Islet of Langerhans (tissue), 1 donor: ENCODE results near the gene LAMA3.

Source experiments
- FAIRE-seq: peaks from one replicate; lab custom pipeline; 2011; peaks lifted over from hg19 to GRCh38; lab: Jason Lieb, UNC

The LAMA3 gene

GRCh38 chr18:23784832-23785245 lies 95.6 kb downstream of the LAMA3 start:
- FAIRE-seq, result no peak

- no peak for FAIRE-seq
Observed at GRCh38 chr18:23793051-23793450, 103.8 kb downstream of the LAMA3 start.

- FAIRE-seq, result no peak
Observed at GRCh38 chr18:23793985-23794867, 105.0 kb downstream of the LAMA3 start.

- FAIRE-seq, result no peak
Observed at GRCh38 chr18:23798249-23798648, 109.0 kb downstream of the LAMA3 start.

GRCh38 chr18:23798824-23799223 lies 109.6 kb downstream of the LAMA3 start:
- no peak for FAIRE-seq

GRCh38 chr18:23799540-23799939 lies 110.3 kb downstream of the LAMA3 start:
- no peak for FAIRE-seq

- no peak for FAIRE-seq
Observed at GRCh38 chr18:23800902-23801301, 111.6 kb downstream of the LAMA3 start.

- FAIRE-seq, result no peak
Observed at GRCh38 chr18:23802817-23803216, 113.6 kb downstream of the LAMA3 start.

GRCh38 chr18:23803755-23804154 lies 114.5 kb downstream of the LAMA3 start:
- no peak for FAIRE-seq

- FAIRE-seq, result no peak
Observed at GRCh38 chr18:23805898-23806297, 116.6 kb downstream of the LAMA3 start.

- no peak for FAIRE-seq
Observed at GRCh38 chr18:23809415-23809814, 120.2 kb downstream of the LAMA3 start.

- no peak for FAIRE-seq
Observed at GRCh38 chr18:23810396-23810795, 121.1 kb downstream of the LAMA3 start.

GRCh38 chr18:23811176-23811575 lies 121.9 kb downstream of the LAMA3 start:
- no peak for FAIRE-seq

- FAIRE-seq, result peak; percentile 95
Observed at GRCh38 chr18:23812546-23813440, 123.5 kb downstream of the LAMA3 start.

GRCh38 chr18:23814991-23815614 lies 125.8 kb downstream of the LAMA3 start:
- FAIRE-seq, result no peak

- no peak for FAIRE-seq
Observed at GRCh38 chr18:23816021-23816420, 126.8 kb downstream of the LAMA3 start.

- FAIRE-seq, result no peak
Observed at GRCh38 chr18:23816740-23817139, 127.5 kb downstream of the LAMA3 start.

- FAIRE-seq, result no peak
Observed at GRCh38 chr18:23819001-23819400, 129.7 kb downstream of the LAMA3 start.

- no peak for FAIRE-seq
Observed at GRCh38 chr18:23822590-23823385, 133.5 kb downstream of the LAMA3 start.

- FAIRE-seq, result no peak
Observed at GRCh38 chr18:23824240-23824639, 135.0 kb downstream of the LAMA3 start.

GRCh38 chr18:23824669-23825068 lies 135.4 kb downstream of the LAMA3 start:
- no peak for FAIRE-seq

- FAIRE-seq, result no peak
Observed at GRCh38 chr18:23825496-23825895, 136.2 kb downstream of the LAMA3 start.
